ENCODE measurements around the gene CNIH4. TPM values are rescaled to one million over a fixed set of nuclear protein-coding genes. Genes with fewer than 3 reads are reported as not detected.

The CNIH4 gene
- total RNA-seq, 1 experiment from 2014 or later = 117 TPM

Other genes with a start within 250 kb of the CNIH4 start
- gene FBXO28, start 242.8 kb upstream of the CNIH4 start, total RNA-seq (2014; rRNA removed; shearing (Covaris generic); ENCODE audit: low replicate concordance) = 19.7 and 23.6 TPM in 2 replicates
- 107 and 120 TPM in 2 replicates for gene DEGS1, start 173.6 kb upstream of the CNIH4 start, total RNA-seq (2014; rRNA removed; shearing (Covaris generic); ENCODE audit: low replicate concordance)
- gene NVL, start 26.7 kb upstream of the CNIH4 start, total RNA-seq (2014; rRNA removed; shearing (Covaris generic); ENCODE audit: low replicate concordance) = 16.7 and 17.5 TPM in 2 replicates
- 19.8 and 29.9 TPM in 2 replicates for gene WDR26, start 77.9 kb downstream of the CNIH4 start, total RNA-seq (2014; rRNA removed; shearing (Covaris generic); ENCODE audit: low replicate concordance)

All from Caki2 (cell line).